HEK293 (cell line): ENCODE measurements around the gene A1CF.

ENCODE experiments used
- CTCF ChIA-PET: fragments of 350-600 bp; formaldehyde crosslinking; extraction: SDS; loops from one replicate; lab custom pipeline; 2021; ENCODE audit warnings: antibody characterized with exemption; lab: Yijun Ruan, JAX
- POLR2A ChIA-PET: fragments of 300-600 bp; formaldehyde crosslinking; extraction: SDS; loops from one replicate; lab custom pipeline; 2020; ENCODE audit warnings: antibody characterized with exemption, inconsistent platforms; lab: Yijun Ruan, JAX
- H3K27ac ChIP-seq: fragments of 200-500 bp; sonication (Bioruptor generic); 2 replicates; pipeline ENCODE4 v1.5.1; 2014; ENCODE audit warnings: low read depth, low read length, control low read depth, inconsistent platforms; ENCODE audit errors: extremely low read depth
- H3K36me3 ChIP-seq, 2 experiments: fragments of 200-500 bp in 1 of 2; sonication (Bioruptor generic) in 1 of 2; 1 replicate in 1 of 2; 2 replicates in 1 of 2; pipeline ENCODE4 v1.5.1; 2014 to 2017; ENCODE audit warnings: inconsistent platforms in 2 of 2, low read length in 2 of 2; ENCODE audit not compliant: control insufficient read depth in 2 of 2, insufficient read depth in 1 of 2
- H3K4me1 ChIP-seq: fragments of 200-500 bp; sonication (Bioruptor generic); 2 replicates; pipeline ENCODE4 v1.5.1; 2014; ENCODE audit warnings: mild to moderate bottlenecking, low read length, inconsistent platforms; ENCODE audit not compliant: control insufficient read depth, insufficient read depth
- H3K4me3 ChIP-seq: 2 replicates; pipeline ENCODE4 v1.5.1; 2011; ENCODE audit warnings: low read depth, mild to moderate bottlenecking, control low read depth, low read length, moderate library complexity
- H3K9me3 ChIP-seq: fragments of 200-500 bp; sonication (Bioruptor generic); 2 replicates; pipeline ENCODE4 v1.5.1; 2014; ENCODE audit warnings: low read depth, low read length, inconsistent platforms; ENCODE audit not compliant: control insufficient read depth, insufficient read depth
- BCL11B ChIP-seq: fragments of 450-650 bp; formaldehyde crosslinking; IDR thresholded peaks from 2 replicates; pipeline ENCODE4 v1.5.1; 2016; ENCODE audit warnings: low read depth, missing biosample characterization, missing genetic modification characterization
- HOXD13 ChIP-seq: sonication (generic); formaldehyde crosslinking; IDR thresholded peaks from 2 replicates; pipeline ENCODE4 v1.8.0; 2022; ENCODE audit warnings: missing genetic modification reagents, borderline replicate concordance
- SCRT1 ChIP-seq: fragments of 450-650 bp; formaldehyde crosslinking; IDR thresholded peaks from 2 replicates; pipeline ENCODE4 v1.5.1; 2016; ENCODE audit warnings: missing biosample characterization, missing genetic modification characterization, borderline replicate concordance
- ZEB2 ChIP-seq: fragments of 450-650 bp; formaldehyde crosslinking; IDR thresholded peaks from 2 replicates; pipeline ENCODE4 v1.5.1; 2016; ENCODE audit warnings: missing biosample characterization, missing genetic modification characterization
- ZFP37 ChIP-seq: fragments of 450-650 bp; formaldehyde crosslinking; IDR thresholded peaks from 2 replicates; pipeline ENCODE4 v1.5.1; 2016; ENCODE audit warnings: missing biosample characterization, missing genetic modification characterization
- ZNF146 ChIP-seq: fragments of 450-650 bp; formaldehyde crosslinking; IDR thresholded peaks from 2 replicates; pipeline ENCODE4 v1.5.1; 2016; ENCODE audit warnings: missing biosample characterization, missing genetic modification characterization
- ZNF155 ChIP-seq: fragments of 450-650 bp; formaldehyde crosslinking; IDR thresholded peaks from 2 replicates; pipeline ENCODE4 v1.5.1; 2016; ENCODE audit warnings: missing biosample characterization, missing genetic modification characterization
- ZNF157 ChIP-seq: fragments of 450-650 bp; formaldehyde crosslinking; IDR thresholded peaks from 2 replicates; pipeline ENCODE4 v1.5.1; 2016; ENCODE audit warnings: missing biosample characterization, missing genetic modification characterization
- ZNF561 ChIP-seq: fragments of 450-650 bp; IDR thresholded peaks from 2 replicates; pipeline ENCODE4 v1.5.1; 2018; ENCODE audit warnings: missing biosample characterization, missing genetic modification characterization, borderline replicate concordance
- ZNF621 ChIP-seq: fragments of 450-650 bp; formaldehyde crosslinking; IDR thresholded peaks from 2 replicates; pipeline ENCODE4 v1.5.1; 2017; ENCODE audit warnings: missing biosample characterization, missing genetic modification characterization
- ZNF660 ChIP-seq: fragments of 450-650 bp; IDR thresholded peaks from 2 replicates; pipeline ENCODE4 v1.5.1; 2018; ENCODE audit warnings: missing biosample characterization, mild to moderate bottlenecking, missing genetic modification characterization
- ZNF677 ChIP-seq: fragments of 450-650 bp; IDR thresholded peaks from 2 replicates; pipeline ENCODE4 v1.5.0; 2018; ENCODE audit warnings: missing biosample characterization, mild to moderate bottlenecking, missing genetic modification characterization, moderate library complexity
- TF ChIP-seq, protein P1 (sequence below): fragments of 450-650 bp; formaldehyde crosslinking; IDR thresholded peaks from 2 replicates; pipeline ENCODE4 v1.5.1; 2016; ENCODE audit warnings: missing biosample characterization, missing genetic modification characterization, borderline replicate concordance
- TF ChIP-seq, protein P2 (sequence below): fragments of 450-650 bp; formaldehyde crosslinking; IDR thresholded peaks from 2 replicates; pipeline ENCODE4 v1.5.1; 2016; ENCODE audit warnings: missing biosample characterization, missing genetic modification characterization
- TF ChIP-seq, protein P3 (sequence below): fragments of 450-650 bp; formaldehyde crosslinking; IDR thresholded peaks from 2 replicates; pipeline ENCODE4 v1.5.1; 2016; ENCODE audit warnings: missing biosample characterization, missing genetic modification characterization
- TF ChIP-seq, protein P4 (sequence below): sonication (generic); formaldehyde crosslinking; IDR thresholded peaks from 2 replicates; pipeline ENCODE4 v1.8.1; 2022; ENCODE audit warnings: mild to moderate bottlenecking, moderate library complexity, missing genetic modification reagents
- TF ChIP-seq, protein P5 (sequence below): fragments of 450-650 bp; formaldehyde crosslinking; IDR thresholded peaks from 2 replicates; pipeline ENCODE4 v1.5.1; 2016; ENCODE audit warnings: missing biosample characterization, missing genetic modification characterization

The A1CF gene

DNA sequence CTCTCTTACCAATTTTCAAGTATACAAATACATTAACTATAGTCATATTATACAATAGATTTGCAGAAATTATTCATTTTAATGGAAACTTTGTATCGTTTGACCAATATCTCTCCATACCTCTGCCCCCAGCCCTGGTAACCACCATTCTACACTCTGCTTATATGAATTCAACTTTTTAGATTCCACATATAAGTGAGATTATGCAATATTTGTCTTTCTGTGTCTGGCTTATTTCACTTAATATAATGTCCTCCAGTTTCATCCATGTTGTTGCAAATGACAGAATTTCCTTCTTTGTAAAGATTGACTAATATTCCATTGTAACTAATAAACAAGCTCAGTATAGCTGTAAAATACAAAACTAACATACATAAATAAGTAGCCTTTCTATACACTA is 55.4 kb downstream of the A1CF start (continued):
- TF ChIP-seq, protein P1, sequence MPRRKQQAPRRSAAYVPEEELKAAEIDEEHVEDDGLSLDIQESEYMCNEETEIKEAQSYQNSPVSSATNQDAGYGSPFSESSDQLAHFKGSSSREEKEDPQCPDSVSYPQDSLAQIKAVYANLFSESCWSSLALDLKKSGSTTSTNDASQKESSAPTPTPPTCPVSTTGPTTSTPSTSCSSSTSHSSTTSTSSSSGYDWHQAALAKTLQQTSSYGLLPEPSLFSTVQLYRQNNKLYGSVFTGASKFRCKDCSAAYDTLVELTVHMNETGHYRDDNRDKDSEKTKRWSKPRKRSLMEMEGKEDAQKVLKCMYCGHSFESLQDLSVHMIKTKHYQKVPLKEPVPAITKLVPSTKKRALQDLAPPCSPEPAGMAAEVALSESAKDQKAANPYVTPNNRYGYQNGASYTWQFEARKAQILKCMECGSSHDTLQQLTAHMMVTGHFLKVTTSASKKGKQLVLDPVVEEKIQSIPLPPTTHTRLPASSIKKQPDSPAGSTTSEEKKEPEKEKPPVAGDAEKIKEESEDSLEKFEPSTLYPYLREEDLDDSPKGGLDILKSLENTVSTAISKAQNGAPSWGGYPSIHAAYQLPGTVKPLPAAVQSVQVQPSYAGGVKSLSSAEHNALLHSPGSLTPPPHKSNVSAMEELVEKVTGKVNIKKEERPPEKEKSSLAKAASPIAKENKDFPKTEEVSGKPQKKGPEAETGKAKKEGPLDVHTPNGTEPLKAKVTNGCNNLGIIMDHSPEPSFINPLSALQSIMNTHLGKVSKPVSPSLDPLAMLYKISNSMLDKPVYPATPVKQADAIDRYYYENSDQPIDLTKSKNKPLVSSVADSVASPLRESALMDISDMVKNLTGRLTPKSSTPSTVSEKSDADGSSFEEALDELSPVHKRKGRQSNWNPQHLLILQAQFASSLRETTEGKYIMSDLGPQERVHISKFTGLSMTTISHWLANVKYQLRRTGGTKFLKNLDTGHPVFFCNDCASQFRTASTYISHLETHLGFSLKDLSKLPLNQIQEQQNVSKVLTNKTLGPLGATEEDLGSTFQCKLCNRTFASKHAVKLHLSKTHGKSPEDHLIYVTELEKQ, result no peak
- TF ChIP-seq ZNF561 (no peak), ZNF677 (no peak)
- TF ChIP-seq, protein P2, sequence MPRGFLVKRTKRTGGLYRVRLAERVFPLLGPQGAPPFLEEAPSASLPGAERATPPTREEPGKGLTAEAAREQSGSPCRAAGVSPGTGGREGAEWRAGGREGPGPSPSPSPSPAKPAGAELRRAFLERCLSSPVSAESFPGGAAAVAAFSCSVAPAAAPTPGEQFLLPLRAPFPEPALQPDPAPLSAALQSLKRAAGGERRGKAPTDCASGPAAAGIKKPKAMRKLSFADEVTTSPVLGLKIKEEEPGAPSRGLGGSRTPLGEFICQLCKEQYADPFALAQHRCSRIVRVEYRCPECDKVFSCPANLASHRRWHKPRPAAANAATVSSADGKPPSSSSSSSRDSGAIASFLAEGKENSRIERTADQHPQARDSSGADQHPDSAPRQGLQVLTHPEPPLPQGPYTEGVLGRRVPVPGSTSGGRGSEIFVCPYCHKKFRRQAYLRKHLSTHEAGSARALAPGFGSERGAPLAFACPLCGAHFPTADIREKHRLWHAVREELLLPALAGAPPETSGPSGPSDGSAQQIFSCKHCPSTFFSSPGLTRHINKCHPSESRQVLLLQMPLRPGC (tag by site-specific recombination), result no peak
- TF ChIP-seq, all 188 proteins: peak for 0

DNA sequence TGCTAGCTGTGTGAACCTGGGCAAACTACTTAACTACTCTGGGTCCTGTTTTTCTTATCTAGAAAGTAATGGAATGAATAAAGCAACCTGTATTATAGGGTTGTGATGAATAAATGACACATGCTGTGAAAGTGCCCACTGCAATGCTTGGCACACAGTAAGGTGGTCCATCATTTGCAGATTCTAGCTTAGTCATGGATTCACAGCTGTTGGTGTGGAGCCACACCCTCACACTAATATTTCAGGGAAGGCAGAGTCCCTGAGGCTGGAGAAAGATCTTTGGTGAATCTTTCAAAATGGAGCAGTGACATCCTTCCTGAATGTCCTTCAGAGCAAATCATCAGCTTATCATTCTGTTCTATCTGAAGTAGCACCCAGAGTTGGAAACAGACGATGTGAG is 60.6 kb downstream of the A1CF start:
- H3K4me3 ChIP-seq, result no peak overlapping the region
- H3K36me3 ChIP-seq, result no peaks in the 10 kb centered on the region
- H3K9me3 ChIP-seq, result no peaks in the 10 kb centered on the region
- ChIA-PET POLR2A (no interaction called here), CTCF (interaction anchor here (0.6 to 0.8 kb wide), 2 partner anchors 67 to 163 kb away, joined by 3 read pairs; no protein-coding TSS in a partner anchor)
- H3K27ac ChIP-seq, result no peak overlapping the region
- TF ChIP-seq ZFP37 (tag by site-specific recombination), result no peak
- no peak for TF ChIP-seq ZNF157 (tag by site-specific recombination)
- TF ChIP-seq HOXD13 (CRISPR knock-in tag), result no peak
- TF ChIP-seq ZEB2, result no peak
- TF ChIP-seq, protein P3, sequence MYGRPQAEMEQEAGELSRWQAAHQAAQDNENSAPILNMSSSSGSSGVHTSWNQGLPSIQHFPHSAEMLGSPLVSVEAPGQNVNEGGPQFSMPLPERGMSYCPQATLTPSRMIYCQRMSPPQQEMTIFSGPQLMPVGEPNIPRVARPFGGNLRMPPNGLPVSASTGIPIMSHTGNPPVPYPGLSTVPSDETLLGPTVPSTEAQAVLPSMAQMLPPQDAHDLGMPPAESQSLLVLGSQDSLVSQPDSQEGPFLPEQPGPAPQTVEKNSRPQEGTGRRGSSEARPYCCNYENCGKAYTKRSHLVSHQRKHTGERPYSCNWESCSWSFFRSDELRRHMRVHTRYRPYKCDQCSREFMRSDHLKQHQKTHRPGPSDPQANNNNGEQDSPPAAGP (tag by site-specific recombination), result no peak
- TF ChIP-seq BCL11B (tag by site-specific recombination), result no peak
- no peak for TF ChIP-seq ZNF155 (tag by site-specific recombination)
- H3K4me1 ChIP-seq, result no peaks in the 10 kb centered on the region

DNA sequence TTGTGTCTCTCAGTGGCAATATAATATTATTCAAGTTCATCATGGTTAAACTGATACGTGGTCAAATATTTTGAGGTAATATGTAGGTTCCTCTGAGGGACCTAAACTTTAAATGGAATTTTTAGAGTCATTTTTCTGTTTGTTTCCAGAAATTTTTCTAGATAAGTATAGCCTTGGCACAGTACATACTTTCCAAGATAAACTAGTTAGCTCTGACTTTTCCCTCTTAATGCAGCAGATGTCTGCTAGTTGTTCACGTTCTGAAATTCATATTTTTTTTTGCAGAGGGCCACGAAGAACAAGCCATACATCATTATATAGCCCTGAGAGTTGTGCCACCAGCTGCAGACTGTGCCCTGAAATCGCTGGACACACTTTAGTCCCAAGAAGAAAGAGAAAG is 61.6 kb downstream of the A1CF start:
- Histone ChIP-seq H3K4me1 (no peaks in the 10 kb centered on the region), H3K27ac (no peak overlapping the region), H3K9me3 (no peaks in the 10 kb centered on the region), H3K4me3 (no peak overlapping the region), H3K36me3 (no peaks in the 10 kb centered on the region)
- ChIA-PET CTCF (interaction anchor here (0.7 kb wide), 1 partner anchor 742 kb away, joined by 4 read pairs; no protein-coding TSS in a partner anchor), POLR2A (no interaction called here)
- TF ChIP-seq SCRT1 (tag by site-specific recombination), result no peak
- TF ChIP-seq ZNF660 (tag by site-specific recombination), result no peak
- TF ChIP-seq, protein P3 (tag by site-specific recombination), result no peak
- TF ChIP-seq, protein P4, sequence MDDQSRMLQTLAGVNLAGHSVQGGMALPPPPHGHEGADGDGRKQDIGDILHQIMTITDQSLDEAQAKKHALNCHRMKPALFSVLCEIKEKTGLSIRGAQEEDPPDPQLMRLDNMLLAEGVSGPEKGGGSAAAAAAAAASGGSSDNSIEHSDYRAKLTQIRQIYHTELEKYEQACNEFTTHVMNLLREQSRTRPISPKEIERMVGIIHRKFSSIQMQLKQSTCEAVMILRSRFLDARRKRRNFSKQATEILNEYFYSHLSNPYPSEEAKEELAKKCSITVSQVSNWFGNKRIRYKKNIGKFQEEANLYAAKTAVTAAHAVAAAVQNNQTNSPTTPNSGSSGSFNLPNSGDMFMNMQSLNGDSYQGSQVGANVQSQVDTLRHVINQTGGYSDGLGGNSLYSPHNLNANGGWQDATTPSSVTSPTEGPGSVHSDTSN (CRISPR knock-in tag), result no peak
- no peak for TF ChIP-seq ZNF621 (tag by site-specific recombination)
- TF ChIP-seq, protein P5, sequence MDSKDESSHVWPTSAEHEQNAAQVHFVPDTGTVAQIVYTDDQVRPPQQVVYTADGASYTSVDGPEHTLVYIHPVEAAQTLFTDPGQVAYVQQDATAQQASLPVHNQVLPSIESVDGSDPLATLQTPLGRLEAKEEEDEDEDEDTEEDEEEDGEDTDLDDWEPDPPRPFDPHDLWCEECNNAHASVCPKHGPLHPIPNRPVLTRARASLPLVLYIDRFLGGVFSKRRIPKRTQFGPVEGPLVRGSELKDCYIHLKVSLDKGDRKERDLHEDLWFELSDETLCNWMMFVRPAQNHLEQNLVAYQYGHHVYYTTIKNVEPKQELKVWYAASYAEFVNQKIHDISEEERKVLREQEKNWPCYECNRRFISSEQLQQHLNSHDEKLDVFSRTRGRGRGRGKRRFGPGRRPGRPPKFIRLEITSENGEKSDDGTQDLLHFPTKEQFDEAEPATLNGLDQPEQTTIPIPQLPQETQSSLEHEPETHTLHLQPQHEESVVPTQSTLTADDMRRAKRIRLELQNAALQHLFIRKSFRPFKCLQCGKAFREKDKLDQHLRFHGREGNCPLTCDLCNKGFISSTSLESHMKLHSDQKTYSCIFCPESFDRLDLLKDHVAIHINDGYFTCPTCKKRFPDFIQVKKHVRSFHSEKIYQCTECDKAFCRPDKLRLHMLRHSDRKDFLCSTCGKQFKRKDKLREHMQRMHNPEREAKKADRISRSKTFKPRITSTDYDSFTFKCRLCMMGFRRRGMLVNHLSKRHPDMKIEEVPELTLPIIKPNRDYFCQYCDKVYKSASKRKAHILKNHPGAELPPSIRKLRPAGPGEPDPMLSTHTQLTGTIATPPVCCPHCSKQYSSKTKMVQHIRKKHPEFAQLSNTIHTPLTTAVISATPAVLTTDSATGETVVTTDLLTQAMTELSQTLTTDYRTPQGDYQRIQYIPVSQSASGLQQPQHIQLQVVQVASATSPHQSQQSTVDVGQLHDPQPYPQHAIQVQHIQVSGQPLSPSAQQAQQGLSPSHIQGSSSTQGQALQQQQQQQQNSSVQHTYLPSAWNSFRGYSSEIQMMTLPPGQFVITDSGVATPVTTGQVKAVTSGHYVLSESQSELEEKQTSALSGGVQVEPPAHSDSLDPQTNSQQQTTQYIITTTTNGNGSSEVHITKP (tag by site-specific recombination), result no peak
- TF ChIP-seq ZEB2, result no peak
- TF ChIP-seq ZNF146 (tag by site-specific recombination), result no peak
